ENCODE measurements around the gene TMEM158.

- TF ChIP-seq CTCF (IDR thresholded peaks at IDR 0.05; ENCODE audit: poor library complexity): no peak
- no peak for TF ChIP-seq EZH2 (IDR thresholded peaks at IDR 0.05; ENCODE audit: borderline replicate concordance)
Observed at GRCh38 chr3:45241206-45241605, 15.1 kb upstream of the TMEM158 start.
